ENCODE results near the gene MORN5.

GRCh38 chr9:122217640-122218039 lies 57.9 kb downstream of the MORN5 start:
- TF ChIP-seq POLR2A (IDR thresholded peaks at IDR 0.05; ENCODE audit: low read length) (no peak), GATA1 (IDR thresholded peaks at IDR 0.05; ENCODE audit: low read depth, low read length) (no peak)
